Glomerular endothelial cell (primary cell): ENCODE measurements around the gene ST3GAL4. TPM values are rescaled to one million over a fixed set of nuclear protein-coding genes. Genes with fewer than 3 reads are reported as not detected.
"Not testable (repeated sequence)": the region's sequence is repeated elsewhere in the genome, so short reads cannot be mapped to it uniquely, and the experiment has no call there.

Experiments used
- DNase-seq: peaks from one replicate; pipeline ENCODE4 v3.0.0-alpha.2; 2011; ENCODE audit warnings: low read depth, low spot score; ENCODE audit errors: extremely low read depth
- total RNA-seq: library from RNA; depleted of rRNA; stranded (reverse); fragments of >200 nt; gene quantifications from 2 replicates; pipeline ENCODE4 v1.2.3, GENCODE V29; 2015

Gene ST3GAL4
- total RNA-seq, 1 donor from 2014 or later, result 36.6 TPM

DNA sequence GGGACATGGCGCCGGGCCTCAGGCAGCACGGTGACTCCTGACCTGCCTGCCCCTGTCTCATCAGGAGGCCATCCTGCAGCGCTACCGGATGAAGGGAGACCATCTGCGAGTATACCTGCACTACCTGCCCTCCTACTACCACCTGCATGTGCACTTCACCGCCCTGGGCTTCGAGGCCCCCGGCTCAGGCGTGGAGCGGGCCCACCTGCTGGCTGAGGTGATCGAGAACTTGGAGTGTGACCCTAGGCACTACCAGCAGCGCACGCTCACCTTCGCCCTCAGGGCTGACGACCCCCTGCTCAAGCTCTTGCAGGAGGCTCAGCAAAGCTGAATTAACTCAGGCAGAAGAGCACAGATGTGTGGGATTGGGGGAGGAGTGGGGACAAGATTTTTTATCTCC, 10.2 kb upstream of the ST3GAL4 start:
- no peak for DNase-seq

GRCh38 chr11:126345759-126346585, 9.5 kb upstream of the ST3GAL4 start:
- no peak for DNase-seq

DNA sequence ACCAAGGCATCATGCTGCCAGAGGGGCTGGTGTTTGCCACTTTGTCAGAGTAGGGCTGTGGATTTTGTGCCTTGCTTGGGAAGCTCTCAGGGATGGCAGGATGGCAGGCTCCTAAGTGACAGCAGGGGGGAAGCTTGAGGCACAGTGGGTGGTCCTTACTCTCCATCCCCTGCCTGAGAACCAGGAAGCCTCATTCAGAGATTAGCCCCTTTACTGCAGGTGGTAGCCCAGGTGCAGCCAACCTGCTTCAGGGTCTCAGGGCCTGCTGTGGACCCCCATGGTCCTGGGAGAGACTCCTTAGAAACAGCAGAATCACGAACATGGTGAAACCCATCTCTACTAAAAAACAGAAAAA, 8.9 kb upstream of the ST3GAL4 start:
- DNase-seq, result no peak

DNA sequence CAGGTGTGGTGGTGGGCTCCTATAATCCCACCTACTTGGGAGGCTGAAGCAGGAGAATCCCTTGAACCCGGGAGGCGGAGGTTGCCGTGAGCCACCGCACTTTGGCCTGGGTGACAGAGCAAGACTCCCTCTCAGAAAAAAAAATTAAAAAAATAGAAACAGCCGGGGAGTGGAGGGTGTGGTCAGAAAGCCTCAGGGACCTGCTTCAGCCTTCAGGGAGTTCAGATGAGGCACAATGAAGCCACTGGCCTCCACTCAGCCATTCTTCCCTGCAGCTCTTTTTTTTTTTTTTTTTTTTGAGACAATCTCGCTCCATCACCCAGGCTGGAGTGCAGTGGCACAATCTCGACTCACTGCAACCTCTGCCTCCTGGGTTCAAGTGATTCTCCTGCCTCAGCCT, 8.5 kb upstream of the ST3GAL4 start:
- DNase-seq, result not testable (repeated sequence)

GRCh38 chr11:126347751-126348668, 7.5 kb upstream of the ST3GAL4 start:
- no peak for DNase-seq

- DNase-seq, result no peak
These were observed 6.5 kb upstream of the ST3GAL4 start for GRCh38 chr11:126348806-126349582.

- DNase-seq, result no peak
These were observed 4.7 kb upstream of the ST3GAL4 start for GRCh38 chr11:126350836-126351235.

- DNase-seq, result no peak
These were observed 3.3 kb upstream of the ST3GAL4 start for GRCh38 chr11:126352163-126352562.

- no peak for DNase-seq
These were observed 2.3 kb upstream of the ST3GAL4 start for GRCh38 chr11:126352934-126353801.

GRCh38 chr11:126354631-126355323, 709 bp upstream of the ST3GAL4 start:
- DNase-seq, result no peak

GRCh38 chr11:126355926-126356897, 726 bp downstream of the ST3GAL4 start:
- DNase-seq, result no peak

DNA sequence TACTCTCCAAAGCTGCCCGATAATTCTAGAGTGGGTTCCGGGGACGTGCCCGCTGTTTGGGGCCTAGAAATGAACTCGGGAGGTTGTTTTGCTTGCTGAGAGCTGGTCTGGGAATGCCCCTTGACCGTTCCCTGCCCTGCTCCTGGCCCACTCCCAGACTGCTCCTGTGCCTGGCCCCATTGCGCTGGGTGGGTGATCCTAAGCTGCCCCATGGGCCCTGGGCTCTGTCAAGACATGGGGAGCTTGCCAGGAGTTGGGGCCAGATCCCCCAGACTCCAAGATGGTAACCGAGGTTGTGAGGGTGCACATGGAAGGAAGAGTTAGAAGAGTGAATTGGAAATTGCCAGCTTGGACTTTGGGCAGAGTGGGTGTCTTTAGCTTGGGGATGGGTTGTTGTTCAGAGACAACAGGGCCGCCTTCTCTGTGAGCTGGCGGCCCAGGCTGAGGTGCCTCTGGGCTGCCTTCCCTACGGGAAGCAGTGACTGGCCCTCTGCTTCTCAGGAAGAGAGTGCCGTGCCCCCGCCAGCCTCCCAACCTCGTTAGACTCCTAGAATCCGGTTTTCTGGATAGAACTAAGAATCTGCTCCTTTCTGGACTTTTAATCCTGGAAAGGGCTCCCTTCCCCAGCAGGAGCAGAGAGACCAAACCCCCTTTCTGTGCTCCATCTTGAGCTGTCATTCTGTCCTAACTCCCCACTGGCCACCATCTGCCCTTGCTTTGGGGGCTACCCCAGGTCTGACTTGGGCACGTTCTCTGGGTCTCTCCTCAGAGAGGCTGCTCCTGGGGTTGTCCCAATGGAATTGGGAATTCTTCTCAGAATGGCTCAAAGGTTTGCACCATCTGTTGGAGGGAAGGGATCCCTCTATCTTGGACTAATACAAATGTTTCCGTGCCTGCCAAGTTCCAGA, 1.8 kb downstream of the ST3GAL4 start:
- DNase-seq, result no peak

DNA sequence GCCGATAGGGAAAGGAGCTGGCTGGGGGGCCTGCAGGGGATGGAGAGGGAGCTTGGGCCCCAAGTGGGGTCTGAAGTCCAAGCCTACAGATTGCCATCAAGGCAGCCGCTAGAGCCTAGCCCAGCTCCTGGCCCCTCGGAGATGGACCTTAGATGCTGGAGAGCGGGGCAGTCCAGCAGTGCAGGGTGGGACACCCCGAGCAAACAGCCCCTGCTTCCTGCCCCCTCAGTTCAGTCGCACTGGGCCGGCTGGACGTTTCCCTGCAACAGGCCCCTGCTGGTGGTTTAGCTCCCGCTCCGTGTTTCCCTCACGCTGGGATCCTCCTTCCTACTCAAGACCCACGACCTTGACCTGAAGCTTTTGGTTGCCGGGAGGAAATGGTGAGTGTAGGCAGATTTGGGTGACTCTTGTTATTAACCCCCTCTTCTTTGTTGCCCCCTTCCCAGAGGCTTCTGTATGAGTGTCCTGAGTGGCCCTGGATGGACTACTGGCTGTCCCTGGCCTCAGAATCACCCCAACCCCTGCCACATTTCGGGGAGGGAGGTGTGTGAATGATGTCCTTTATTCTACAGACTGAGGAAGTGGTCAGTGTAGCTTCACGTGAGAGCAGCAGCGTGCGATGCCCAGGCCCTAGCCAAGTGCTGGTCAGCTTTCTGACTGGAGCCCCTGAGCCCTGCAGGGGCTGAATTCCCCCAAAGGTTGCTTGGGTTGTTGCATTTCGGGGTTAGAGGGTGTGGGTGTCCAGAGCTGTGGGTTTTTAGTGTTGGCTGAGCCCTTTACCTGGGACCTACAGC, 2.7 kb downstream of the ST3GAL4 start:
- no peak for DNase-seq

GRCh38 chr11:126358763-126359160, 3.3 kb downstream of the ST3GAL4 start:
- DNase-seq, result no peak

- no peak for DNase-seq
These were observed 4.1 kb downstream of the ST3GAL4 start for GRCh38 chr11:126359431-126360048.

DNA sequence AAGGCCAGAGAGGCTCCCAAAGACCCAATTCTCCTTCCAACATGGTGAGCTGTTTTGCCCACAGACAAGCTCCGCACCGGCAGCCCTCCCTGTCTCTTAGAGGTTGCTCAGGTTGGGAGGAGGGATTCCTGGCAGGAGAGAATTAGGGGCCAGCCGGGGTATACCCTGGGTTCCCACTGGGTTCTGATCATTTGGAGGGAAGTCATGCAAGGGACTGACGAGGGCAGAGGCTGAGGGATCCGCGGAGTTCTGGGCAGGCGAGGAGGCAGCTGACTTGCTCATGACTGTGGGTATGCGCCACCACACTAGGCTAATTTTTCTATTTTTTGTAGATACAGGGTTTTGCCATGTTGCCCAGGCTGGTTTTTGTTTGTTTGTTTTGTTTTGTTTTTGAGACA, 4.6 kb downstream of the ST3GAL4 start:
- DNase-seq, result no peak
